H1 (cell line): ENCODE results near the gene PDCD5. TPM values are rescaled to one million over a fixed set of nuclear protein-coding genes. Genes with fewer than 3 reads are reported as not detected.

Experiments
- CTCF ChIA-PET: fragments of 300-600 bp; sonication (Branson Sonifier 250); formaldehyde crosslinking; loops from one replicate; lab custom pipeline; 2021; ENCODE audit not compliant: partially characterized antibody; lab: Charles Lee
- POLR2A ChIA-PET: fragments of 300-600 bp; sonication (Branson Sonifier 250); formaldehyde crosslinking; loops from one replicate; lab custom pipeline; 2021; ENCODE audit warnings: inconsistent platforms; ENCODE audit not compliant: partially characterized antibody; lab: Charles Lee
- DNase-seq, 2 experiments: peaks; one replicate each; pipeline versions ENCODE4 v3.0.0 to v3.0.0-alpha.2; 2010 to 2022; ENCODE audit warnings: low spot score in 2 of 2, low read depth in 1 of 2, mixed read lengths in 1 of 2
- FAIRE-seq: peaks from 2 replicates; lab custom pipeline; 2011; peaks lifted over from hg19 to GRCh38; lab: Jason Lieb, UNC
- H2AFZ ChIP-seq: 2 replicates; pipeline ENCODE4 v1.8.1; 2012; ENCODE audit warnings: low read length, inconsistent platforms
- H2AK5ac ChIP-seq: 2 replicates; pipeline ENCODE4 v1.6.1; 2013; ENCODE audit warnings: low read depth, low read length
- H2BK120ac ChIP-seq: replicated peaks from 2 replicates; pipeline ENCODE3; 2013; ENCODE audit warnings: low read depth, low read length, inconsistent platforms
- H2BK12ac ChIP-seq: 2 replicates; pipeline ENCODE4 v1.6.1; 2013; ENCODE audit warnings: low read depth, low read length
- H2BK15ac ChIP-seq: 2 replicates; pipeline ENCODE4 v1.6.1; 2013; ENCODE audit warnings: low read length
- H2BK20ac ChIP-seq: 2 replicates; pipeline ENCODE4 v1.6.1; 2013; ENCODE audit warnings: low read length
- H2BK5ac ChIP-seq: 2 replicates; pipeline ENCODE4 v1.6.1; 2013; ENCODE audit warnings: low read depth, low read length
- H3K14ac ChIP-seq: 2 replicates; pipeline ENCODE4 v1.6.1; 2013; ENCODE audit warnings: inconsistent platforms; ENCODE audit not compliant: insufficient read length
- H3K18ac ChIP-seq: 2 replicates; pipeline ENCODE4 v1.6.1; 2013; ENCODE audit warnings: low read length; ENCODE audit errors: extremely low read depth
- H3K23ac ChIP-seq: 2 replicates; pipeline ENCODE4 v1.6.1; 2013; ENCODE audit warnings: inconsistent platforms; ENCODE audit not compliant: insufficient read length
- H3K23me2 ChIP-seq: 2 replicates; pipeline ENCODE4 v1.6.1; 2013; ENCODE audit warnings: low read depth, low read length
- H3K27ac ChIP-seq: 2 replicates; pipeline ENCODE4 v1.6.1; 2011; ENCODE audit warnings: low read depth, low read length, inconsistent platforms
- H3K27me3 ChIP-seq, 4 experiments: replicated peaks in 1 of 4; 1 replicate in 1 of 4; 2 replicates in 3 of 4; pipeline versions ENCODE4 v1.6.1 to v1.8.1; 2011 to 2013; ENCODE audit warnings: low read length in 3 of 4, mild to moderate bottlenecking in 3 of 4, inconsistent platforms in 2 of 4, mixed read lengths in 2 of 4, moderate library complexity in 1 of 4; ENCODE audit not compliant: control insufficient read depth in 3 of 4, insufficient read depth in 3 of 4; ENCODE audit errors: extremely low read depth in 1 of 4
- H3K36me3 ChIP-seq, 4 experiments: 2 replicates each; pipeline versions ENCODE4 v1.6.1 to v1.8.1; 2011 to 2013; ENCODE audit warnings: mild to moderate bottlenecking in 4 of 4, low read length in 3 of 4, moderate library complexity in 2 of 4, control low read depth in 1 of 4, inconsistent platforms in 1 of 4; ENCODE audit not compliant: insufficient read depth in 4 of 4, control insufficient read depth in 2 of 4
- H3K4ac ChIP-seq: replicated peaks from 2 replicates; pipeline ENCODE3; 2013; ENCODE audit warnings: low read length, low read depth, mixed read lengths, inconsistent platforms; ENCODE audit not compliant: insufficient read length
- H3K4me1 ChIP-seq, 4 experiments: replicated peaks in 1 of 4; 1 replicate in 1 of 4; 2 replicates in 3 of 4; pipeline versions ENCODE4 v1.6.1 to v1.8.1; 2011 to 2013; ENCODE audit warnings: low read length in 3 of 4, inconsistent platforms in 2 of 4, mixed read lengths in 1 of 4; ENCODE audit not compliant: insufficient read depth in 4 of 4, control insufficient read depth in 3 of 4
- H3K4me2 ChIP-seq, 2 experiments: 2 replicates each; pipeline versions ENCODE4 v1.6.1 to v1.8.1; 2011 to 2013; ENCODE audit warnings: low read depth in 2 of 2, low read length in 2 of 2, control low read depth in 1 of 2, inconsistent platforms in 1 of 2, mild to moderate bottlenecking in 1 of 2; ENCODE audit not compliant: insufficient read depth in 1 of 2
- H3K4me3 ChIP-seq, 4 experiments: fragments of 200-600, 300-600 bp in 1 of 4; sonication (generic), shearing (Covaris generic), sonication (Bioruptor Twin) in 1 of 4; 2 replicates each; pipeline versions ENCODE4 v1.5.1 to v1.8.1; 2011 to 2016; ENCODE audit warnings: low read length in 4 of 4, low read depth in 3 of 4, control low read depth in 2 of 4, inconsistent platforms in 2 of 4, mild to moderate bottlenecking in 2 of 4, mixed read lengths in 1 of 4, moderate library complexity in 1 of 4; ENCODE audit not compliant: insufficient read depth in 2 of 4; ENCODE audit errors: extremely low read depth in 1 of 4
- H3K56ac ChIP-seq: replicated peaks from 2 replicates; pipeline ENCODE3; 2013; ENCODE audit warnings: low read depth, mild to moderate bottlenecking, mixed read lengths, low read length, inconsistent platforms; ENCODE audit not compliant: insufficient read length
- H3K79me1 ChIP-seq: 2 replicates; pipeline ENCODE4 v1.6.1; 2013; ENCODE audit warnings: low read depth, low read length, control low read depth
- H3K79me2 ChIP-seq, 2 experiments: 2 replicates each; pipeline versions ENCODE4 v1.6.1 to v1.8.1; 2012 to 2013; ENCODE audit warnings: low read length in 2 of 2, mild to moderate bottlenecking in 2 of 2, inconsistent platforms in 1 of 2; ENCODE audit not compliant: insufficient read depth in 2 of 2, control insufficient read depth in 1 of 2
- H3K9ac ChIP-seq, 4 experiments: replicated peaks in 1 of 4; 1 replicate in 1 of 4; 2 replicates in 3 of 4; pipeline versions ENCODE4 v1.6.1 to v1.8.1; 2011 to 2013; ENCODE audit warnings: low read depth in 3 of 4, low read length in 3 of 4, control low read depth in 2 of 4, mild to moderate bottlenecking in 2 of 4, moderate library complexity in 2 of 4, inconsistent platforms in 1 of 4; ENCODE audit errors: extremely low read depth in 1 of 4
- H3K9me3 ChIP-seq, 2 experiments: 2 replicates each; pipeline versions ENCODE4 v1.6.1 to v1.8.1; 2012 to 2013; ENCODE audit warnings: mild to moderate bottlenecking in 2 of 2, moderate library complexity in 2 of 2, control low read depth in 1 of 2, inconsistent platforms in 1 of 2, low read depth in 1 of 2, low read length in 1 of 2, mixed read lengths in 1 of 2; ENCODE audit not compliant: insufficient read depth in 2 of 2
- H4K20me1 ChIP-seq, 2 experiments: replicated peaks in 1 of 2; 2 replicates each; pipeline versions ENCODE3 to v1.8.1; 2011 to 2013; ENCODE audit warnings: inconsistent platforms in 2 of 2, low read length in 2 of 2, mild to moderate bottlenecking in 1 of 2; ENCODE audit not compliant: insufficient read depth in 2 of 2, control insufficient read depth in 1 of 2
- H4K5ac ChIP-seq: 2 replicates; pipeline ENCODE4 v1.6.1; 2013; ENCODE audit warnings: low read length, low read depth, mixed read lengths, inconsistent platforms; ENCODE audit not compliant: insufficient read length
- H4K8ac ChIP-seq: 2 replicates; pipeline ENCODE4 v1.8.0; 2013; ENCODE audit warnings: mild to moderate bottlenecking, moderate library complexity, low read length, inconsistent platforms; ENCODE audit not compliant: insufficient read depth; ENCODE audit errors: extremely low read depth
- H4K91ac ChIP-seq: replicated peaks from 2 replicates; pipeline ENCODE3; 2013; ENCODE audit warnings: low read length, mixed read lengths, inconsistent platforms; ENCODE audit not compliant: insufficient read length
- EP300 ChIP-seq, 2 experiments: IDR thresholded peaks; 1 replicate in 1 of 2; 2 replicates in 1 of 2; pipeline ENCODE4 v1.6.1; 2011 to 2012; ENCODE audit warnings: low read depth in 2 of 2, low read length in 2 of 2, mild to moderate bottlenecking in 2 of 2, borderline replicate concordance in 1 of 2, inconsistent platforms in 1 of 2, moderate library complexity in 1 of 2
- WGBS, 2 experiments: shearing (Covaris generic) in 1 of 2; methylation state at CpG; one replicate each; pipeline versions ENCODE4 v1.1.6 to v1.1.7; 2013 to 2015; ENCODE audit warnings: low lambda C conversion rate in 2 of 2, mixed read lengths in 2 of 2, inconsistent platforms in 1 of 2, low coverage in 1 of 2, missing lambda C conversion rate in 1 of 2; ENCODE audit not compliant: insufficient replicate concordance in 2 of 2, insufficient coverage in 1 of 2, insufficient read length in 1 of 2; ENCODE audit errors: extremely low coverage in 1 of 2, missing lambda C conversion rate in 1 of 2; 5-methylcytosine and 5-hydroxymethylcytosine counted together
- polyA plus RNA-seq, 7 experiments: library from polyadenylated mRNA; depleted of rRNA in 3 of 7; stranded (reverse) in 5 of 7; unstranded in 2 of 7; fragments of >200 nt in 5 of 7; fragments of 200-250 nt in 2 of 7; gene quantifications; 1 replicate in 5 of 7; 2 replicates in 1 of 7; 4 replicates in 1 of 7; pipeline versions ENCODE4 v1.2.1 to v1.2.3, GENCODE V29; 2011 to 2013; ENCODE audit warnings: missing spikeins in 2 of 7, mixed read lengths in 2 of 7
- total RNA-seq: library from RNA; stranded (reverse); fragmentation: NEBNext Ultra II Directional; extraction: Animal tissue kit (Norgen Biotek cat#: 25700); gene quantifications from 2 replicates; pipeline ENCODE4 v1.2.1, GENCODE V29; 2021

The PDCD5 gene
- total and polyA plus RNA-seq, 2 of the 8 experiments (the other 6 are each of a cell fraction or from before 2014, with no cell fraction given), result 43.2 to 98.8 TPM

GRCh38 chr19:32544917-32545316 lies 36.1 kb upstream of the PDCD5 start:
- CTCF ChIA-PET, result no interaction called here
- H3K4me1 ChIP-seq, result no peaks in the 10 kb centered on the region
- no peak overlapping the region for H2BK12ac ChIP-seq
- H3K56ac ChIP-seq, result no peak overlapping the region
- 92% methylated on average over 7 of the region's 7 CpGs; no CpG with 5 or more reads in 1 of the 2 experiments for WGBS, 2 experiments
- H3K14ac ChIP-seq, result no peak overlapping the region
- no peaks in the 10 kb centered on the region for H3K23me2 ChIP-seq
- no peak overlapping the region for H3K27ac ChIP-seq
- H3K4me2 ChIP-seq, result no peak overlapping the region
- H3K23ac ChIP-seq, result no peak overlapping the region
- no peaks in the 10 kb centered on the region for H3K36me3 ChIP-seq
- H3K9ac ChIP-seq, result no peak overlapping the region
- no peak overlapping the region for H3K18ac ChIP-seq
- H3K79me2 ChIP-seq, result no peaks in the 10 kb centered on the region
- no peaks in the 10 kb centered on the region for H3K79me1 ChIP-seq
- no peak overlapping the region for H2BK5ac ChIP-seq
- no peak overlapping the region for H2BK15ac ChIP-seq
- no peaks in the 10 kb centered on the region for H3K27me3 ChIP-seq
- H3K9me3 ChIP-seq, result no peaks in the 10 kb centered on the region
- no peak overlapping the region for H2BK120ac ChIP-seq
- H4K5ac ChIP-seq, result no peak overlapping the region
- no peak overlapping the region for H4K91ac ChIP-seq
- POLR2A ChIA-PET, result no interaction called here
- H3K4ac ChIP-seq, result no peak overlapping the region
- no peak overlapping the region for H2BK20ac ChIP-seq
- no peak overlapping the region for H2AK5ac ChIP-seq
- H4K20me1 ChIP-seq, result no peaks in the 10 kb centered on the region
- no peak overlapping the region for H2AFZ ChIP-seq
- H4K8ac ChIP-seq, result no peak overlapping the region
- DNase-seq, result no peak
- no peak overlapping the region for H3K4me3 ChIP-seq
- no peak for FAIRE-seq
- no peak for TF ChIP-seq EP300 (IDR thresholded peaks at IDR 0.05; ENCODE audit: borderline replicate concordance in 1 of 2, low read depth in 2 of 2, low read length in 2 of 2)
